Stimulated activated CD4-positive, alpha-beta T cell treated with anti-CD3 and anti-CD28 coated beads, Interleukin-12 subunit alpha, Interleukin-12 subunit beta, amount 100 ng/mL, for 48 hours (primary cell): ENCODE measurements around the gene STARD5.
"Not testable (repeated sequence)": the region's sequence is repeated elsewhere in the genome, so short reads cannot be mapped to it uniquely, and the experiment has no call there.

Source experiments
- DNase-seq, 3 donors: peaks; one replicate each; pipeline ENCODE4 v3.0.0-alpha.2; 2020; ENCODE audit warnings: low read depth in 2 of 3, low spot score in 1 of 3

STARD5 gene

GRCh38 chr15:81337713-81338157 lies 13.8 kb upstream of the STARD5 start:
- DNase-seq = no peak

GRCh38 chr15:81337241-81337640 lies 13.3 kb upstream of the STARD5 start:
- DNase-seq = no peak

GRCh38 chr15:81336568-81336967 lies 12.6 kb upstream of the STARD5 start:
- no peak for DNase-seq

GRCh38 chr15:81335631-81336030 lies 11.7 kb upstream of the STARD5 start:
- DNase-seq = no peak

- DNase-seq = no peak
These were observed 11.0 kb upstream of the STARD5 start for GRCh38 chr15:81334768-81335435.

- DNase-seq = no peak
These were observed 9.4 kb upstream of the STARD5 start for GRCh38 chr15:81333363-81333762.

GRCh38 chr15:81332326-81332725 lies 8.4 kb upstream of the STARD5 start:
- no peak for DNase-seq

GRCh38 chr15:81331600-81331999 lies 7.7 kb upstream of the STARD5 start:
- no peak for DNase-seq

- not testable (repeated sequence) for DNase-seq
These were observed 7.2 kb upstream of the STARD5 start for GRCh38 chr15:81331141-81331540.

GRCh38 chr15:81330366-81331090 lies 6.6 kb upstream of the STARD5 start:
- no peak for DNase-seq

- no peak for DNase-seq
These were observed 5.5 kb upstream of the STARD5 start for GRCh38 chr15:81329446-81329845.

GRCh38 chr15:81327516-81327915 lies 3.6 kb upstream of the STARD5 start:
- DNase-seq = no peak

GRCh38 chr15:81326466-81327212 lies 2.7 kb upstream of the STARD5 start:
- DNase-seq = no peak

- no peak for DNase-seq
These were observed 390 bp downstream of the STARD5 start for GRCh38 chr15:81323559-81323943.

- no peak for DNase-seq
These were observed 1.2 kb downstream of the STARD5 start for GRCh38 chr15:81322676-81323253.

GRCh38 chr15:81321667-81322066 lies 2.3 kb downstream of the STARD5 start:
- no peak for DNase-seq

GRCh38 chr15:81317642-81318017 lies 6.3 kb downstream of the STARD5 start:
- no peak for DNase-seq

GRCh38 chr15:81316267-81316666 lies 7.7 kb downstream of the STARD5 start:
- DNase-seq = no peak

GRCh38 chr15:81315452-81316175 lies 8.3 kb downstream of the STARD5 start:
- no peak for DNase-seq

- no peak for DNase-seq
These were observed 9.6 kb downstream of the STARD5 start for GRCh38 chr15:81314378-81314777.

- no peak for DNase-seq
These were observed 10.3 kb downstream of the STARD5 start for GRCh38 chr15:81313686-81314085.
